ENCODE measurements around the gene MKNK1.

MKNK1 gene

DNA sequence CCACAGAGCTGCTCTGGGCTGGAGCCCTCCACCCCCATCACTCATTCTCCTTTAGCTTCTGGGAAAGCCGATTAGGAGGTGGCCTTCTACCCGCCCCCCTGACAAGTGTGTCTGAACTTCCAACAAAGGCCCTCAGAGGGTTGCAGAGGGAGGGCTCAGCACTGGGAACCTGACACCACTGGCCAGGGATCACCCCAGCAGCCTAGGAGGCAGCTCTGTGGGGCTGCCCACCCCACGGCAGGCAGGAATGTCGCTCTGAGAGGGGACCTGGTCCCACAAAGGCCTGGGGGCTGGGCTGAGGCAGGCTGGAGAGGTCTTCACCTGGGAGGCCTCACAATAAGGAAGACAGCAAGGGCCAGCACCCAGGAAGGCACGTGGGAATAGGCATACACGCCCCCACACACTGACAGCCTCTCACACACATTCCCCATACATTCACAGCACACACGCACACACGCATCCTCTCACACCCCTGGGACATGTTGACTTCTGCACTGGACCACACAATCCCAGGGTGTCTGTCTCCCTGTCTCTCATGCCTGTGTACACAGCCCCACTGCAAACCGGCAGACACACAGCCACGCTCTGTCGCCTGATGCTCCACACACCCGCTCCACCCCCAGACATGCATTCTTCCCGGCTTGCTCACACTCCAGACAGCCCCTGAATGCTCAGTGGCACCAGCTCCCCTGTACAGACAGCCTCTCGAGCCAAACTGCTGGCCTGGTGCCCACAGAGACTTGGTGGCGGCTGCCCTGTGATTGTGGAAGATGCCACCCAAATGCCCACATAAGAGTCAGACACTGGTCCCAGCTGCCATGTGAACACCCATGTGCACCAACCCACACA is 83.8 kb downstream of the MKNK1 start:
- DNase-seq = no peak

DNA sequence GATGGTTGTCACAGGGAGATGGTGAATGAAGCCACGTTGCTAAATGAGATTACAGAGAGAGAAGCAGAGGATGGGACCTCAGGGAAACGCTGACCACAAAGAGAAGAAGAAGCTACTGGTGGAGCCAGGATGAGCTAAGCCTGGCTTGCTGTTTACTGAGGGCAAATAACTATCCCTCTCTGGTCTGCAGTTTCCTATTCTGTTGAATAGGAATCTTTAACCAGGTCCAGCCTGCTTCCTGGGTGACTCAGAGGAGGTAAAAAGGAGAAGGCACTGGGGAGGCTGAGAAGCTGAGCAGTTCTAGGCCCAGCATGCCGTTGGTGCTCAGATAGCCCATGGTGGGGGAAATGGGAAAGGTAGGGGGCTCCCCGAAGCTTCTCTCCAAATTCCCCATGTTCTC is 84.9 kb downstream of the MKNK1 start:
- no peak for DNase-seq

DNA sequence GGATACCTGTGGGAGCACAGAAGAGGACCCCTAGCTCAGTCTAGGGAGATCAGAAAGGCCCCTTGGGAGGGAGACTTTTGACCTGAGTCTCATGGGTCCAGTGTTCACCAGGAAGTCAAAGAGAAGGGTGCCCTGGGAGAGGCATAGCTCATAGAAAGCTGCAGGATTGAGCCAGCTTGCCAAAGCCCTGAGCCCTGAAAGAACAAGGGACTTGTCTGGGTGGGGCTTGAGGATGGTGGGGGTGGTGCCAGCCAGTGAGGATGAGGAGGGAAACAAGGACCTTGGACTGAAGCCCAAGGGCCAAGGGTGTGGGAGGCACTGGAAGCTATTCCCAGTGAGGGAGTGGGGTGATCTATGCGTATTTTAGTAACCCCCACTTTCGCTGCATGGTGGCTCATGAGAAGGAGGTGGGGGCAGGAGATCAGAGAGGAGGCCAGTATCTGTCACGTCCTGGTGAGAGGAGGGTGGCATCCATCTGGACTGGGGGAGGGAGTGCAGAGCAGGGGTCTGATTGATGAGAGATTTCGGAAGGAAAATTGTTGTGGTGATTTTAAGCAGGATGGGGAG is 86.1 kb downstream of the MKNK1 start:
- no peak for DNase-seq

DNA sequence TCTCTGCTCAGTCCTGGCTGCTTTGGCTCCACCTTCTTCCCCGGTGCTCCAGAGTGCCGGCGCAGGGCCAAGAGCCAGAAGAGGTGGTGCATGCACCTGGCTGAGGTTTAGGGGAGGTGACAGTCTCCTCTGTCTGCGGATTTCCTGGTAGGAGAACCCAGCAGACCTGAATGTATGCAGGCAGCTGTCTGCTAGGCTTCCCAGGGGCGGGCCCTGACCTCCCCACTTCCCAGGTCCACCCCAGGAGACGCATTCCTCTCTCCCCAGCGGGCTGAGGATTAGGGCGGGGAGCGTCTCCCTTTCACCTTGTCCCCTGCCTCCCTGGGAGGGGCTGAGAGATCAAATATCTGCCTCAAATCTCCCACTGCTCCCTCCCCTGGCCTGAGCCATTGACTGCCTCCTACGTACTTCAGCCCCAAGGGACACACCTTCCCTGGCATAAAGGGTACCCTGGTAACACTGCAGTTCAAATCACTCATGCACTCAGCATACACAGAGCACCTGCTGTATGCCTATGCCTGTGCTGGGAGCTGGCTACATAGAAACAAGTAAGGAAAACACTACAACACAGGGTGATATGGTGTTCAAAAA is 87.0 kb downstream of the MKNK1 start:
- no peak for DNase-seq

DNA sequence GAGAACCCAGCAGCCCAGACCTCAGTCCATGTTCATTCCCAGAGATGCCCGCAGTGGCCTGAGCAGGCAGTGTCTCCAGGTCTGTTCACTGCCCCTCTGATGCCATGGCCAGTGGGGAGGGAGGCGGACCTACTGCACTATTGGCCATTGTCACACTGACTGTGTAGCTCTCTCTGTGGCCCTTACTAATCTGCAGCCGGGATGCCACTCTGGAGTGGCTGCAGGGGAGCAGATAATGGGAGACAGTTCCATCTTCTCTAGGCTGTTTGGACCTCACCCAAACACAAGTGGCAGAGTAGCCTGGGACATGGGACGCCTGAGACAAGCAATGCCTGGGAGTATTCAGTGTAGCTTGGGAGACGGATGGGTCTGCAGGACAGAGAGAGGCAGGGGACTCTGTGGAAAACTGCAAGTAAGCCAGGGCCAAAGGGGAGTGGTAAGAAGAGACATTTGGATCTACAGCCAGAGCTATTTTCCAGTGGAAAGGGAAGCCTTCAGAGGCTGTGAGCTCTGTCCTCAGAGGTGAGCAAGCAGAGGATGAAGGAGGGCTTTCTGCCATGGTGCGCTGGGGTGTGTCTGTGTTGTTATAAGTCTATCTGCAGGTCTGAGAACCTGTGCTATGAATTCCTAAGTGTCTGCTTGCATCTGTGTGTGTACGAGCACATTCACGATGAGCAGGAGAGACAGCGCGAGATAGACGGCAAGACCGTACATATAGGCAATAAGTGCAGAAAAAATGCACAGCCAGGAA is 87.7 kb downstream of the MKNK1 start:
- no peak for DNase-seq

DNA sequence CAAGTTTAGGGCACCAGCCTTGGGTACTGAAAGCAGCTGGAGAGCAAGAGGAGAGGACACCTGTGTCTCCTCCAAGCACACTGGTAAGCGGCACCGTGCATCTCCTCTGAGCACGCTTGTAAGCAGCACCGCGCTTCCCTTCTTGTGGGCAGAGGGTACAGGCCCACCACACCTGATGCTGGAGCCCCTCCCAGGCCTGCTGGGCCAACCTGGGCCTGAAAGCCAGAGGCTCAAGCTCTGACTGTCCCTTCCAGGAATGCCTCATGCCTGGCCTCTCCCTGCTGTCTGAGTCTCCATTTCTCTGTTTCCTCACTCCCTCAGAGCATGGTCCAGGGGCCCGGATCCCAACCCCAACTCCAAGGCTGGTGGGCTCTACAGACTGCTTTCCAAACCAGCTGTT is 88.5 kb downstream of the MKNK1 start:
- DNase-seq = no peak

DNA sequence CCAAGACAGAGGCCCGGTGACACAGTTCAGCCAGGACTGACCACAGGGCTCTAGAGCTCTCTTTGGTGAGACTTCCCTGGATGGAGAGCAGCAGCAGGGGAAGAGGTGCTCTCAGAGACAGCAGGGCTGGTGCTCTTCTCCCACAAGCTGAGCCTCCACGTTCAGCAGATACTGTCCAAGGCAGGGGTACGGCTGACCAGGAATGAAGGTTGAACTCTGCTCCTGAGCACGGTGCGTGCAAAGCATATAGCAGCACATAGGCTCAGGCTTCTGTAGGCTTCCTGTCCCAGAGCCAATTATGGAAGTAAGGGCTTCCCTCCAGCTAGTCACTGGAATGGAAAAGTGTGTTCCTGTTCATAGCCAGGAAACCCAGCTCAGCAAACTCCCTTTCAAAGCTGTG is 90.5 kb downstream of the MKNK1 start:
- no peak for DNase-seq

DNA sequence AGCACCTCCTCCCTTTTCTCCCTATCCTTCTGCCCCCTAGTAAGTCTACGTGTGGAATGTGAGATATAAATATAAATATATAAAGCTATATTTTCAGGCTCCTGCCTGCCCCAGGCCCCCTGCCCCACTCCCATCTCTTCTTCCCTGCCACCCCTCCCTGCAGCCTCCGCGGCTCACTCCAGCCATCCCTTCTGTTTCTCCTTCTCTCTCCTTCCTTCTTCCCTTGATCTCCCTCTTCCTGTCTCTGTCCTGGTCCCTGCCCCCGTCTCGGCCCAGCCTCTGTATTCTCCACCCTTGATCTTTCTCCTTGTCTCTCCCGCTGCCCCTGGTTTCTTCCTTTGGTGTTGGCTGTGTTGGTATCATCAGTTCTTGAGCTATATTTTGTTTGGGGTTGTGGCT is 91.3 kb downstream of the MKNK1 start:
- DNase-seq = no peak

DNA sequence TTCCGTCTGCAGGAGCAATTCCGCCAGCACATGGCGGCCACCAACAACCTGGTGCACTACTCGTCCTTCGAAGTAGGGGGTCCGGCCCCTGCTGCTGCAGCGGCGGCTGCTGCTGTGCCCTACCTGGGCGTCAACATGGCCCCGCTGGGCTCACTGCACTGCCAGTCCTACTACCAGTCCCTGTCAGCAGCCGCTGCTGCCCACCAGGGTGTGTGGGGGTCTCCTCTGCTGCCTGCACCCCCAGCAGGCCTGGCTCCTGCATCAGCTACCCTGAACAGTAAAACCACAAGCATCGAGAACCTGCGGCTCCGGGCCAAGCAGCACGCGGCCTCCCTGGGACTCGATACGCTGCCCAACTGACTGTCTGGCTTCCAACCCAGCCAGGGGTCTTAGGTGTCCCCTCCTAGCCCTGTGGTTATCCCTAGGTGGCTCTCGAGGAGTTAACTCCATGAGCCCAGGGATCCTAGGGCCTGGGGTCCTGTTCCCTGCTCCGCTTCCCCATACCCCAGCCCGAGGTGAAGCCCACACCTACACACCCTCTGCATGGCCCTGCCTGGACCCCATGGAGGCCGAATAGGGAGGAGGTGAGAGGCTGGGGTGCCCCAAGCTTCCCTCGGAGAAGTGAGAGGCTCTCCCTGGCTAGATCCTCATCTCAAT is 91.8 kb downstream of the MKNK1 start:
- DNase-seq = no peak

DNA sequence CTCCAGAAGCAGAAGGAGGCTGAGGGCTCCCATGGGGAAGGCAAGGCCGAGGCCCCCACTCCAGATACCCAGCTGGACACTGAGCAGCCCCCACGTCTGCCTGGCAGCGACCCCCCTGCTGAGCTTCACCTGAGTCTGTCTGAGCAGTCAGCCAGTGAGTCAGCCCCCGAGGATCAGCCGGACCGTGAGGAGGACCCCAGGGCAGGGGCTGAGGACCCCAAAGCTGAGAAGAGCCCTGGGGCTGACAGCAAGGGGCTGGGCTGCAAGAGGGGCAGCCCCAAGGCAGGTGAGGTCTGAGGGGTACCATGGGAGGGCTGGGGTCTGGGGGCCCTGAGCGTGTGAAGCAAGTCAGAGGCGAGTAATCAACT is 93.1 kb downstream of the MKNK1 start:
- DNase-seq = no peak

DNA sequence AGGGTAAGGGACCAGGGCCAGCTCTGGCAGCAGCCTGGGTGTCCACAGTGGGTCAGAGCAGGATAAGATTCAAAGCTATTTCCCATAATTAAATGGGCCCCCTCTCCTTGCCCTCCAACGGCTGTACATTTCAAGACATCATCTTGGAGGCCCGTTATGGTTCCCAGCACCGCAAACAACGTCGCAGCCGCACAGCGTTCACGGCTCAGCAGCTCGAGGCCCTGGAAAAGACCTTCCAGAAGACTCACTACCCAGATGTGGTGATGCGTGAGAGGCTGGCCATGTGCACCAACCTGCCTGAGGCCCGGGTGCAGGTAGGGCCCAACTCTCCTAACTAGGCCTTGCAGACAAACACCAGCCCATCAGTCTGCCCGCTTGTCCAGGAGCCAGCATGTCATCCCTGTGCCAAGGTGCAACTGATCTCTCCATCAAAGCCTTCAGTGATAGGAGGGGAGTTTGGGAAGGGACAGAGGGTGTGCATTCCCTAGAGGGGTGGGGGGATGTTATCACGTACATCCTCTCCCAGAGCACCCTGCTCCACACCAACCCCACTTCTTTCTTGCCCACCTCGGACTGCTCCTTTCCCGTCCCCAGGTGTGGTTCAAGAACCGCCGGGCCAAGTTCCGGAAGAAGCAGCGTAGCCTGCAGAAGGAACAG is 93.6 kb downstream of the MKNK1 start:
- no peak for DNase-seq

DNA sequence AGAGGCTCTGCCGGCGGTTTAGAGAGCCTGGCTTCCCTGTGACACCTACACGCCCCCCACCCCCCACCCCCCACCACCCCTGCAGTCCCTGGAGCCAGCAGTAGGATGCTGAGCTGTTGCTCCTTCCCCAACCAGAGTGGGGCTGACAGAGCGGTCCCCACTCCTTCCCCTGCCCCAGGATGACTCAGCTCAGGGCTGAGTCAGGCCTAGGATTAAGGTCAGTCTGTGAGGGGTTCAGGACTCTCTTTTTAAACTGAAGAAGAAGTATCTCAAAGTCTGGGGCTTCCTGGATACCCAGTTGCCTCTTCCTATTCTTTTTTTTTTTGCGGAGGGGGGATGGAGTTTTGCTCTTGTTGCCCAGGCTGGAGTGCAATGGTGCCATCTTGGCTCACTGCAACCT is 95.3 kb downstream of the MKNK1 start:
- no peak for DNase-seq

Data from DMS 273 treated with DMSO at 0.1 percent for 48 hours (cell line).